Lower leg skin (tissue), 4 donors: Measurements from ENCODE around the gene WDR73. TPM values are rescaled to one million over a fixed set of nuclear protein-coding genes. Genes with fewer than 3 reads are reported as not detected.

ENCODE experiments used
- DNase-seq, 2 donors: peaks; one replicate each; pipeline ENCODE4 v3.0.0-alpha.2; 2019; ENCODE audit warnings: low spot score in 2 of 2
- H3K4me3 ChIP-seq: fragments of 200-600 bp; sonication (generic); 2 replicates; pipeline ENCODE4 v1.5.1; 2017; ENCODE audit warnings: mild to moderate bottlenecking, low read depth; ENCODE audit not compliant: poor library complexity, severe bottlenecking
- CTCF ChIP-seq, 3 donors: fragments of 450-650 bp; IDR thresholded peaks; one replicate each; pipeline ENCODE4 v1.5.1; 2016; ENCODE audit warnings: antibody characterized with exemption in 3 of 3, mild to moderate bottlenecking in 3 of 3, moderate library complexity in 2 of 3
- POLR2A ChIP-seq, 2 donors: fragments of 450-650 bp; IDR thresholded peaks; one replicate each; pipeline ENCODE4 v1.6.1; 2016 to 2017; ENCODE audit warnings: antibody characterized with exemption in 2 of 2, mild to moderate bottlenecking in 1 of 2, moderate library complexity in 1 of 2
- WGBS, 2 donors: methylation state at CpG; one replicate each; pipeline ENCODE4 v1.1.5; 2018; 5-methylcytosine and 5-hydroxymethylcytosine counted together
- intact Hi-C: fragments of 100-400 bp; cut with DNase I; formaldehyde crosslinking; loops from one replicate; pipeline ENCODE4 v1.15.0; 2023; ENCODE audit warnings: low total_unique reads
- total RNA-seq, 4 donors: library from RNA; depleted of rRNA; stranded (reverse); fragments of >200 nt; gene quantifications; one replicate each; pipeline ENCODE4 v1.1.0, GENCODE V29; 2016

WDR73 gene
- total RNA-seq, 4 donors from 2014 or later = 10.0 to 26.5 (median 18.9) TPM

- no peak for DNase-seq
- no peak overlapping the region for H3K4me3 ChIP-seq
- intact Hi-C loops = loop anchor here (2.0 kb wide), 1 partner anchor 63 kb away; no protein-coding TSS in a partner anchor
- WGBS, 2 donors = 98 to 100% methylated on average over 16 to 17 of the region's 17 CpGs
- no peak for TF ChIP-seq CTCF (IDR thresholded peaks at IDR 0.05)
- no peak for TF ChIP-seq POLR2A (IDR thresholded peaks at IDR 0.05)
These were observed 32.6 kb downstream of the WDR73 start for GRCh38 chr15:84621358-84621979.

GRCh38 chr15:84620626-84621025 is 33.5 kb downstream of the WDR73 start:
- WGBS, 2 donors = 95 to 99% methylated on average over 8 of the region's 8 CpGs
- DNase-seq = no peak
- TF ChIP-seq CTCF (IDR thresholded peaks at IDR 0.05) (no peak), POLR2A (IDR thresholded peaks at IDR 0.05) (no peak)
- no peak overlapping the region for H3K4me3 ChIP-seq
- intact Hi-C loops = loop anchor here (2.0 kb wide), 1 partner anchor 64 kb away; no protein-coding TSS in a partner anchor

DNA sequence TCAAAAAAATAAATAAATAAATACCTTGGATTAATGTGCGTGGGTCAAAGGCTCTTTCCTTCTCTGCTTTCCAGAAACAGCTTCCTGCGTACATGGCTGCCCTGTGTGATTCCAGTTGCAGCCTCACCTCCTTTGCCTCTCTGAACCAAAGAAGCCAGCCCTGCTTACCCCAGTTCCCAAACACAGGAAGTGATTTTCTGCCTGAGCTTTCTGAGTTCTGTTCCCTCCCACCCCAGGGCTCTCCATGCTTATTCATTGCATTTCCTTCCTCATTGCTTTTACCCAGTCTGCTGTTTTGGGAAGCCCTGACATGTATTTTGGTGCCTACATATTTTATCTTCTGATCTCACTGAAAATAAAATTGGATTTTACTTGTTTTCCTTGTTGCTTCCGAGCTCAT is 37.8 kb downstream of the WDR73 start:
- H3K4me3 ChIP-seq = no peak overlapping the region
- WGBS, 2 donors = 82 to 86% methylated on average over 3 of the region's 3 CpGs
- intact Hi-C loops = no loop called here
- peak in 1 of 2 donors; percentile 21 for DNase-seq
- TF ChIP-seq CTCF (IDR thresholded peaks at IDR 0.05) (no peak), POLR2A (IDR thresholded peaks at IDR 0.05) (no peak)

- no peak for DNase-seq
- intact Hi-C loops = no loop called here
- WGBS, 2 donors = 94 to 96% methylated on average over 7 of the region's 7 CpGs
- no peak overlapping the region for H3K4me3 ChIP-seq
- no peak for TF ChIP-seq CTCF (IDR thresholded peaks at IDR 0.05)
- TF ChIP-seq POLR2A (IDR thresholded peaks at IDR 0.05) = no peak
These were observed 42.5 kb downstream of the WDR73 start for GRCh38 chr15:84611631-84612030.

DNA sequence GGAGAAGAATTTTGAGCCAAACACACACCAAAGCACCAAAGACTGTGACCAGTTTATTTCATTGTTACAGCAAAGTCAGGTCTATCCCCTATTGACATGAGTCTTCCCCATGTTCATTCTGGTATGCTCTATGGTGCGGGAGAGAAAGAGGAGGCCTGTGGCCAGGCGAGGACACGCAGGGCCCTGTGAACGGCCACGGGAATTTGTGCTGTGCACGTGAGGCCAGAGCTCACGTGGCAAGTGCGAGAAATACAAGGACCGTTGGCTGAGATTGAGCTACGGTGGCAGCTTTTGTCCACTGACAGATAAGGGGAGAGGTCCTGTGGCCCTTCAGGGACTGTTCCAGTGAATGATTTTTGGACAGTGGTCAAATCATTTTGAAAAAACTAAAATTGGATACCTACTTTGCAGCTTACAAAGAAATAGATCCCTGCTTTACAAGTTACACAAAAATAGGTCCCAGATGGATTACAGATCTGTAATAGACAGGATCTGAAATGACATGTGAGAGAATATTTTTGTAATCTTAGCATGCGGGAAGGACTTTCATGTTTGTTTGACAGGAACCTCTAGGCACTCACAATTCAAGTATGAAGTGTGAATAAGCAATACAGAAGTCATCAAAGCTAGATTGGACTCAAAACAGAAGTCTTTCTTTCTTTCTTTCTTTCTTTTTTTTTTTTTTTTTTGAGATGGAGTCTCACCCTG is 44.1 kb downstream of the WDR73 start:
- no peak overlapping the region for H3K4me3 ChIP-seq
- 91 to 95% methylated on average over 11 of the region's 11 CpGs for WGBS, 2 donors
- TF ChIP-seq CTCF (IDR thresholded peaks at IDR 0.05) = no peak
- no peak for TF ChIP-seq POLR2A (IDR thresholded peaks at IDR 0.05)
- intact Hi-C loops = no loop called here
- DNase-seq = no peak
